Fibroblast of the aortic adventitia (primary cell): Measurements from ENCODE around the gene DDX20. TPM values are rescaled to one million over a fixed set of nuclear protein-coding genes. Genes with fewer than 3 reads are reported as not detected.

ENCODE experiments used
- DNase-seq: peaks from one replicate; pipeline ENCODE4 v3.0.0-alpha.2; 2010; ENCODE audit warnings: low read depth
- H3K4me3 ChIP-seq: 2 replicates; pipeline ENCODE4 v1.5.1; 2011; ENCODE audit warnings: low read depth, mild to moderate bottlenecking, control low read depth, low read length, moderate library complexity
- small RNA-seq: library from RNA; depleted of rRNA; stranded (forward); fragments of <200 nt; gene quantifications from one replicate; pipeline ENCODE3, GENCODE V24; 2012
- total RNA-seq: library from RNA; depleted of rRNA; stranded (reverse); fragments of >200 nt; gene quantifications from 2 replicates; pipeline ENCODE4 v1.2.3, GENCODE V29; 2012; ENCODE audit warnings: low replicate concordance
- TF ChIP-seq, protein P1 (sequence below): IDR thresholded peaks from 2 replicates; pipeline ENCODE4 v1.5.1; 2011; ENCODE audit warnings: mild to moderate bottlenecking, low read length, control low read depth, inconsistent platforms; ENCODE audit not compliant: insufficient read depth

The DDX20 gene
- total RNA-seq, 1 donor: 17.1 TPM

DNA sequence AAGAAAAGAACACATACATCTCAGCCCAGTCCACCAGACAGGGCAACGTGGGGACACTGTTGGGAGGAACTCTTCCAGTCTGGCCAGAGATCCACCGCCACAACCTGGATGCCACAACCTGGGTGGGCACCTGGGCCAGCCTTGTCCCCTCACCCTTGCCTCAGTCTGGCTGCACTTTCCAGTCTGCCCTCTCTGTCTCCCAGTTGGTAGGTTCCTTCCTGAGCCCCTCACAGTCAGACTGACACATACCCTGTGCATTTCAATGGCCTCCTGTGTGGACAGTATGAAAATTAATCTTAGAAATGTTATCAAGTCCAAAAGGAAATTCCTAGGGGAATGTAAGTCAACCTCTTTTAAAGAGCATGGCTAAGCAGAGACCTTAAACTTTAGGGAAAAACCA, 49.5 kb downstream of the DDX20 start:
- H3K4me3 ChIP-seq: no peak overlapping the region
- TF ChIP-seq, protein P1, sequence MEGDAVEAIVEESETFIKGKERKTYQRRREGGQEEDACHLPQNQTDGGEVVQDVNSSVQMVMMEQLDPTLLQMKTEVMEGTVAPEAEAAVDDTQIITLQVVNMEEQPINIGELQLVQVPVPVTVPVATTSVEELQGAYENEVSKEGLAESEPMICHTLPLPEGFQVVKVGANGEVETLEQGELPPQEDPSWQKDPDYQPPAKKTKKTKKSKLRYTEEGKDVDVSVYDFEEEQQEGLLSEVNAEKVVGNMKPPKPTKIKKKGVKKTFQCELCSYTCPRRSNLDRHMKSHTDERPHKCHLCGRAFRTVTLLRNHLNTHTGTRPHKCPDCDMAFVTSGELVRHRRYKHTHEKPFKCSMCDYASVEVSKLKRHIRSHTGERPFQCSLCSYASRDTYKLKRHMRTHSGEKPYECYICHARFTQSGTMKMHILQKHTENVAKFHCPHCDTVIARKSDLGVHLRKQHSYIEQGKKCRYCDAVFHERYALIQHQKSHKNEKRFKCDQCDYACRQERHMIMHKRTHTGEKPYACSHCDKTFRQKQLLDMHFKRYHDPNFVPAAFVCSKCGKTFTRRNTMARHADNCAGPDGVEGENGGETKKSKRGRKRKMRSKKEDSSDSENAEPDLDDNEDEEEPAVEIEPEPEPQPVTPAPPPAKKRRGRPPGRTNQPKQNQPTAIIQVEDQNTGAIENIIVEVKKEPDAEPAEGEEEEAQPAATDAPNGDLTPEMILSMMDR: no peak
- DNase-seq: no peak

GRCh38 chr1:111811891-111812290, 56.2 kb downstream of the DDX20 start:
- H3K4me3 ChIP-seq: no peak overlapping the region
- no peak for DNase-seq
- TF ChIP-seq, protein P1: no peak

- no peak overlapping the region for H3K4me3 ChIP-seq
- no peak for DNase-seq
Observed at GRCh38 chr1:111812306-111812705, 56.6 kb downstream of the DDX20 start.

DNA sequence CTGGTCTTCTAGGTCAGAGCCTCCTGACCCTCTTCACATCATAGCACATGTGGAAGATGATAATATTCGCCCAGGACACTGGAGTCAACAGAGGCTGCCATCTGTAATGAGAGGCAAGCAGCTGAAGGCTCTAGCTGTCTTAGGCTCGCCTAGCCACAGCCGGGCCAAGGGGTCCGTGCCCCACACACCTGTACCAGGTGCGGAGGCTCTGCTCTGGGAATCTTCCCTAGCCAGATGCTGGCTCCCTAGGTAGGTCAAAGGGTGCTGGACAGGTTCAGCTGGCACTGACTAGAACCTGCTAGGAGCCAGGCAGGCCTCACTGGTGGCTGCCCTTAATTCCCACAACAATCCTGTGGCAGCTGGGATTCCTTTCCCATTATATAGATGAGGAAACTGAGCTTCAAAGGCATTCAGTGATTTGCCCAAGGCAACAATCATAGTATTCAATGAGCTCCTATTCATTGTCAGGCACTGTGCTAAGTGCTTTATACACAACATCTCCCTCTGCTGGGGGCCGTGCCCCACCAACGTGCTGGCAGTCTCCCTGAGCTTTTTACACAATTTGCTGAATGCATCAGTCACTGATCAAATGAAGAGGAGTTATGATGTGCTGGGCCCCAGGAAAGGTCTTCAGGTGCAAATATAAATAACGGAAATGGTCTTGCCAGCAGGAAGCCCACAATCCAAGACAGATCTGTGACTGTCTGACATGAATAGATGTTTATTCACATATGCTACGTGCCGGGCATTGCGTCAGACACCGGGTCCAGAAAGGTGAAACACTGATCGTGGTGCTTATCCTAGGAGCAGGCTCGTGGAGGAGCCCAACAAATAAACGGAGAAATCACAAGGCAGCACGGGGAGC, 58.0 kb downstream of the DDX20 start:
- H3K4me3 ChIP-seq: no peak overlapping the region
- TF ChIP-seq, protein P1: no peak
- no peak for DNase-seq

More at GRCh38 chr1:111812306-111812705, 56.6 kb downstream of the DDX20 start:
- TF ChIP-seq, protein P1: no peak

GRCh38 chr1:111814305-111814628, 58.6 kb downstream of the DDX20 start:
- DNase-seq: no peak
- no peak overlapping the region for H3K4me3 ChIP-seq
- TF ChIP-seq, protein P1: no peak

DNA sequence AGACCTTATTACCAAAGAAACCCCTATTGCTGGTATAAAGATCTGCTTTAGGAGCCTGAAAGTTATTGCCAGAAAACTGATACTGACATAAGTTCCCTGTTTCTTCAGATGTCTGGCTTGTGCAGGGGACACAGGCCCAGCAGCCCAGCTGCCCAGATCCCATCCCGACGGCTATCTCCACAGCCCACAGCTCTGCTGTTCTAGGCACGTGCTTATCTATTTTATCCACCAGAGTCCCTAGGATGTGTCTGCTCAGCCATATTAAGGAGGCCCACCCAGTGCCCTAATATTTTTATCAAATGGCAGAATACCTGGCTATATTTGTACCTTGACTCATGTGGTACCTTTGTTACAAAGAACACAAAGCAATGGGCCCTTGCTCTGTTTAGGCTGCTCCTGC, 58.9 kb downstream of the DDX20 start:
- DNase-seq: no peak
- H3K4me3 ChIP-seq: no peak overlapping the region
- TF ChIP-seq, protein P1: no peak

Small RNA genes lying within 50 kb of the gene (small RNA-seq; reads per million reads assigned to genes)
- 0.25 reads per million for gene INKA2

Other genes with a start within 250 kb of the DDX20 start
- 21.9 and 36.2 TPM in 2 replicates for gene RAP1A, start 136.1 kb upstream of the DDX20 start, total RNA-seq
- gene INKA2, start 16.5 kb upstream of the DDX20 start, total RNA-seq: 0.27 TPM in 1 of 2 replicates, not detected in the other
- 0.09 and 5.2 TPM in 2 replicates for gene KCND3, start 233.8 kb downstream of the DDX20 start, total RNA-seq